Activated CD4-positive, CD25-positive, alpha-beta regulatory T cell (primary cell): ENCODE measurements around the gene CCDC120.

Experiments
- DNase-seq, 4 experiments: peaks; one replicate each; lab custom pipeline; 2025; lab: John Stamatoyannopoulos, UW

Gene CCDC120

GRCh38 chrX:49101629-49101984, 42.8 kb downstream of the CCDC120 start:
- no peak for DNase-seq

GRCh38 chrX:49102190-49102589, 43.4 kb downstream of the CCDC120 start:
- DNase-seq = no peak

- no peak for DNase-seq
Observed at GRCh38 chrX:49103637-49104036, 44.8 kb downstream of the CCDC120 start.

GRCh38 chrX:49106296-49106695, 47.5 kb downstream of the CCDC120 start:
- DNase-seq = no peak

- DNase-seq = no peak
Observed at GRCh38 chrX:49106930-49107329, 48.1 kb downstream of the CCDC120 start.

GRCh38 chrX:49108641-49109040, 49.8 kb downstream of the CCDC120 start:
- DNase-seq = no peak

GRCh38 chrX:49110417-49110816, 51.6 kb downstream of the CCDC120 start:
- no peak for DNase-seq

- DNase-seq = no peak
Observed at GRCh38 chrX:49111791-49112190, 53.0 kb downstream of the CCDC120 start.

GRCh38 chrX:49116076-49116475, 57.3 kb downstream of the CCDC120 start:
- no peak for DNase-seq

- DNase-seq = no peak
Observed at GRCh38 chrX:49116716-49117115, 57.9 kb downstream of the CCDC120 start.

GRCh38 chrX:49117581-49117980, 58.8 kb downstream of the CCDC120 start:
- no peak for DNase-seq
